SH-SY5Y (cell line): Measurements from ENCODE around the gene CBY1.

Experiments used
- GATA2 ChIP-seq: IDR thresholded peaks from 2 replicates; pipeline ENCODE4 v1.6.1; 2011; ENCODE audit warnings: mild to moderate bottlenecking, low read depth, low read length
- GATA3 ChIP-seq: IDR thresholded peaks from 2 replicates; pipeline ENCODE4 v1.6.1; 2011; ENCODE audit warnings: low read depth, mild to moderate bottlenecking, low read length, moderate library complexity

- TF ChIP-seq GATA3, result no peak
- TF ChIP-seq GATA2, result no peak
Measured at GRCh38 chr22:38645430-38645829, 11.0 kb upstream of the CBY1 start.
